ENCODE data around the gene VPS37B.
"Not testable (repeated sequence)": the region's sequence is repeated elsewhere in the genome, so short reads cannot be mapped to it uniquely, and the experiment has no call there.

Gene VPS37B

GRCh38 chr12:122895704-122896636 is at the start of gene VPS37B:
TSS of gene VPS37B (minus strand) at chr12:122896124. CDS start at chr12:122896062, 62 bp downstream.
- DNase-seq (ENCODE audit: low read depth in 4 of 4, low spot score in 1 of 4), result peak; percentile 61 to 84 (median 71)

GRCh38 chr12:122944605-122945592 is 49.0 kb upstream of the VPS37B start:
- no peak for DNase-seq (ENCODE audit: low read depth in 4 of 4, low spot score in 1 of 4)

- no peak for DNase-seq (ENCODE audit: low read depth in 4 of 4, low spot score in 1 of 4)
These were observed 47.3 kb upstream of the VPS37B start for GRCh38 chr12:122943196-122943595.

GRCh38 chr12:122942637-122943036 is 46.7 kb upstream of the VPS37B start:
- no peak for DNase-seq (ENCODE audit: low read depth in 4 of 4, low spot score in 1 of 4)

- DNase-seq (ENCODE audit: low read depth in 4 of 4, low spot score in 1 of 4), result not testable (repeated sequence)
These were observed 45.4 kb upstream of the VPS37B start for GRCh38 chr12:122941351-122941750.

GRCh38 chr12:122939125-122939524 is 43.2 kb upstream of the VPS37B start:
- no peak for DNase-seq (ENCODE audit: low read depth in 4 of 4, low spot score in 1 of 4)

GRCh38 chr12:122937622-122938091 is 41.7 kb upstream of the VPS37B start:
- DNase-seq (ENCODE audit: low read depth in 4 of 4, low spot score in 1 of 4), result no peak

GRCh38 chr12:122935318-122935717 is 39.4 kb upstream of the VPS37B start:
- DNase-seq (ENCODE audit: low read depth in 4 of 4, low spot score in 1 of 4), result no peak

GRCh38 chr12:122934722-122935121 is 38.8 kb upstream of the VPS37B start:
- no peak for DNase-seq (ENCODE audit: low read depth in 4 of 4, low spot score in 1 of 4)

- DNase-seq (ENCODE audit: low read depth in 4 of 4, low spot score in 1 of 4), result no peak
These were observed 36.3 kb upstream of the VPS37B start for GRCh38 chr12:122932207-122932606.

GRCh38 chr12:122929812-122930211 is 33.9 kb upstream of the VPS37B start:
- DNase-seq (ENCODE audit: low read depth in 4 of 4, low spot score in 1 of 4), result no peak

- no peak for DNase-seq (ENCODE audit: low read depth in 4 of 4, low spot score in 1 of 4)
These were observed 33.2 kb upstream of the VPS37B start for GRCh38 chr12:122929148-122929538.

- DNase-seq (ENCODE audit: low read depth in 4 of 4, low spot score in 1 of 4), result no peak
These were observed 32.7 kb upstream of the VPS37B start for GRCh38 chr12:122928404-122929147.

- no peak for DNase-seq (ENCODE audit: low read depth in 4 of 4, low spot score in 1 of 4)
These were observed 32.0 kb upstream of the VPS37B start for GRCh38 chr12:122927756-122928403.

GRCh38 chr12:122921917-122922316 is 26.0 kb upstream of the VPS37B start:
- no peak for DNase-seq (ENCODE audit: low read depth in 4 of 4, low spot score in 1 of 4)

- DNase-seq (ENCODE audit: low read depth in 4 of 4, low spot score in 1 of 4), result no peak
These were observed 24.8 kb upstream of the VPS37B start for GRCh38 chr12:122920687-122921086.

- DNase-seq (ENCODE audit: low read depth in 4 of 4, low spot score in 1 of 4), result no peak
These were observed 22.9 kb upstream of the VPS37B start for GRCh38 chr12:122918827-122919226.

GRCh38 chr12:122917507-122918121 is 21.7 kb upstream of the VPS37B start:
- no peak for DNase-seq (ENCODE audit: low read depth in 4 of 4, low spot score in 1 of 4)

- no peak for DNase-seq (ENCODE audit: low read depth in 4 of 4, low spot score in 1 of 4)
These were observed 13.7 kb upstream of the VPS37B start for GRCh38 chr12:122909442-122910288.
